SK-N-SH treated with all-trans-retinoic acid at 6 μM for 48 hours (cell line): ENCODE measurements around the gene HOOK2.

Source experiments
- ARNTL ChIP-seq: fragments of 450-650 bp; formaldehyde crosslinking; IDR thresholded peaks from 2 replicates; pipeline ENCODE4 v1.5.0; 2020; ENCODE audit warnings: low read depth, mild to moderate bottlenecking, moderate library complexity, borderline replicate concordance
- TOX ChIP-seq: fragments of 250-450 bp; sonication (Bioruptor Pico); IDR thresholded peaks from 2 replicates; pipeline ENCODE4 v1.8.0; 2021; ENCODE audit warnings: mild to moderate bottlenecking, moderate library complexity, borderline replicate concordance
- ZC3H10 ChIP-seq: fragments of 250-450 bp; sonication (Bioruptor Pico); IDR thresholded peaks from 2 replicates; pipeline ENCODE4 v1.5.1; 2021; ENCODE audit warnings: mild to moderate bottlenecking, moderate library complexity
- ZFP3 ChIP-seq: fragments of 250-450 bp; sonication (Bioruptor Pico); IDR thresholded peaks from 2 replicates; pipeline ENCODE4 v1.5.0; 2020; ENCODE audit warnings: mild to moderate bottlenecking, moderate library complexity
- ZFP30 ChIP-seq: fragments of 450-650 bp; formaldehyde crosslinking; IDR thresholded peaks from 2 replicates; pipeline ENCODE4 v1.5.0; 2022; ENCODE audit warnings: mild to moderate bottlenecking, moderate library complexity
- ZNF8 ChIP-seq: fragments of 450-650 bp; formaldehyde crosslinking; IDR thresholded peaks from 2 replicates; pipeline ENCODE4 v1.5.0; 2020; ENCODE audit warnings: mild to moderate bottlenecking, moderate library complexity
- TF ChIP-seq, protein P1 (sequence below): fragments of 250-450 bp; sonication (Bioruptor Pico); IDR thresholded peaks from 2 replicates; pipeline ENCODE4 v1.8.0; 2020; ENCODE audit warnings: mild to moderate bottlenecking, moderate library complexity, borderline replicate concordance
- TF ChIP-seq, protein P2 (sequence below): fragments of 250-450 bp; sonication (Bioruptor Pico); IDR thresholded peaks from 2 replicates; pipeline ENCODE4 v1.5.1; 2020; ENCODE audit warnings: low read depth, mild to moderate bottlenecking, moderate library complexity

DNA sequence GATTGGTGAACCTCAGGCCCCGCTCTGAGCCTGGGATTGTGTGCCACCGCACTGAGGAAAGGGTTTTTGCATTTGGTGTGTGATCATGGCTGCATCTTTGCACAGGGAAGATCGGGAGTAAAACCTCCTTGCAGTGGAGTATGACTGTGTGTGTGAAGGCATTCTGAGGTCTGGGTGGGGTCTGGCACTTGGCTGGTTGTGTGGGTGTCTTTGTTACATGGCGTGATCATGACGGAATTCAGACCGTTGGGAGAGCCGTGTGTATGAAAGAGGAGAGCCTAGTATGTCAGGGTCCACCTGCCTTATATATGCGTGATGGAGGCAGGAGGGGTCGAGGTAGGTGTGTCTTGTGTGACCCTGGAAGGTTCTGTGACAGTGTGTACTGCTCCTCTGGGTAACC, 24.5 kb downstream of the HOOK2 start:
- TF ChIP-seq, protein P1, sequence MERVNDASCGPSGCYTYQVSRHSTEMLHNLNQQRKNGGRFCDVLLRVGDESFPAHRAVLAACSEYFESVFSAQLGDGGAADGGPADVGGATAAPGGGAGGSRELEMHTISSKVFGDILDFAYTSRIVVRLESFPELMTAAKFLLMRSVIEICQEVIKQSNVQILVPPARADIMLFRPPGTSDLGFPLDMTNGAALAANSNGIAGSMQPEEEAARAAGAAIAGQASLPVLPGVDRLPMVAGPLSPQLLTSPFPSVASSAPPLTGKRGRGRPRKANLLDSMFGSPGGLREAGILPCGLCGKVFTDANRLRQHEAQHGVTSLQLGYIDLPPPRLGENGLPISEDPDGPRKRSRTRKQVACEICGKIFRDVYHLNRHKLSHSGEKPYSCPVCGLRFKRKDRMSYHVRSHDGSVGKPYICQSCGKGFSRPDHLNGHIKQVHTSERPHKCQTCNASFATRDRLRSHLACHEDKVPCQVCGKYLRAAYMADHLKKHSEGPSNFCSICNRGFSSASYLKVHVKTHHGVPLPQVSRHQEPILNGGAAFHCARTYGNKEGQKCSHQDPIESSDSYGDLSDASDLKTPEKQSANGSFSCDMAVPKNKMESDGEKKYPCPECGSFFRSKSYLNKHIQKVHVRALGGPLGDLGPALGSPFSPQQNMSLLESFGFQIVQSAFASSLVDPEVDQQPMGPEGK (CRISPR knock-in tag) = no peak
- TF ChIP-seq ZFP3 (no peak), ZNF8 (CRISPR knock-in tag) (no peak), ZC3H10 (CRISPR knock-in tag) (no peak), ARNTL (CRISPR knock-in tag) (no peak), ZFP30 (CRISPR knock-in tag) (no peak), TOX (CRISPR knock-in tag) (no peak)
- TF ChIP-seq, protein P2, sequence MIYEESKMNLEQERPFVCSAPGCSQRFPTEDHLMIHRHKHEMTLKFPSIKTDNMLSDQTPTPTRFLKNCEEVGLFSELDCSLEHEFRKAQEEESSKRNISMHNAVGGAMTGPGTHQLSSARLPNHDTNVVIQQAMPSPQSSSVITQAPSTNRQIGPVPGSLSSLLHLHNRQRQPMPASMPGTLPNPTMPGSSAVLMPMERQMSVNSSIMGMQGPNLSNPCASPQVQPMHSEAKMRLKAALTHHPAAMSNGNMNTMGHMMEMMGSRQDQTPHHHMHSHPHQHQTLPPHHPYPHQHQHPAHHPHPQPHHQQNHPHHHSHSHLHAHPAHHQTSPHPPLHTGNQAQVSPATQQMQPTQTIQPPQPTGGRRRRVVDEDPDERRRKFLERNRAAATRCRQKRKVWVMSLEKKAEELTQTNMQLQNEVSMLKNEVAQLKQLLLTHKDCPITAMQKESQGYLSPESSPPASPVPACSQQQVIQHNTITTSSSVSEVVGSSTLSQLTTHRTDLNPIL (CRISPR knock-in tag) = no peak
